ENCODE results near the gene AOPEP. TPM values are rescaled to one million over a fixed set of nuclear protein-coding genes. Genes with fewer than 3 reads are reported as not detected.
"Not testable (repeated sequence)": the region's sequence is repeated elsewhere in the genome, so short reads cannot be mapped to it uniquely, and the experiment has no call there.

AOPEP gene
- total RNA-seq, 1 donor from 2014 or later: 79.7 TPM

GRCh38 chr9:94960964-94961363, 234.5 kb downstream of the AOPEP start:
- DNase-seq (no peak), ATAC-seq (no peak)
- H3K27ac ChIP-seq: no peak overlapping the region
- intact Hi-C loops (cut with DNase I): no loop called here
- no peaks in the 10 kb centered on the region for H3K36me3 ChIP-seq
- H3K9me3 ChIP-seq: no peaks in the 10 kb centered on the region
- H3K4me3 ChIP-seq: no peak overlapping the region
- TF ChIP-seq CTCF (IDR thresholded peaks at IDR 0.05): no peak
- no peaks in the 10 kb centered on the region for H3K27me3 ChIP-seq
- no peaks in the 10 kb centered on the region for H3K4me1 ChIP-seq

GRCh38 chr9:94961870-94962269, 235.4 kb downstream of the AOPEP start:
- Histone ChIP-seq H3K4me3 (no peak overlapping the region), H3K27ac (no peak overlapping the region), H3K4me1 (no peaks in the 10 kb centered on the region), H3K36me3 (no peaks in the 10 kb centered on the region), H3K9me3 (no peaks in the 10 kb centered on the region), H3K27me3 (no peaks in the 10 kb centered on the region)
- intact Hi-C loops (cut with DNase I): no loop called here
- ATAC-seq: no peak
- no peak for DNase-seq
- no peak for TF ChIP-seq CTCF (IDR thresholded peaks at IDR 0.05)

GRCh38 chr9:94965631-94966030, 239.1 kb downstream of the AOPEP start:
- H3K9me3 ChIP-seq; intact Hi-C loops (cut with DNase I); H3K4me3 ChIP-seq; DNase-seq; ATAC-seq; H3K27ac ChIP-seq; H3K27me3 ChIP-seq; H3K4me1 ChIP-seq; H3K36me3 ChIP-seq: not testable (repeated sequence)

GRCh38 chr9:94966046-94966445, 239.5 kb downstream of the AOPEP start:
- DNase-seq; H3K36me3 ChIP-seq; intact Hi-C loops (cut with DNase I); H3K27me3 ChIP-seq; H3K9me3 ChIP-seq; ATAC-seq; H3K4me1 ChIP-seq; H3K4me3 ChIP-seq; H3K27ac ChIP-seq: not testable (repeated sequence)

GRCh38 chr9:94967482-94967881, 241.0 kb downstream of the AOPEP start:
- Histone ChIP-seq H3K9me3 (no peaks in the 10 kb centered on the region), H3K27me3 (no peaks in the 10 kb centered on the region), H3K4me3 (no peak overlapping the region), H3K36me3 (no peaks in the 10 kb centered on the region), H3K27ac (no peak overlapping the region), H3K4me1 (no peaks in the 10 kb centered on the region)
- ATAC-seq (no peak), DNase-seq (no peak)
- TF ChIP-seq CTCF (IDR thresholded peaks at IDR 0.05): no peak
- intact Hi-C loops (cut with DNase I): no loop called here

GRCh38 chr9:94971378-94972131, 245.1 kb downstream of the AOPEP start:
- intact Hi-C loops (cut with DNase I): no loop called here
- no peak overlapping the region for H3K4me3 ChIP-seq
- H3K27ac ChIP-seq: no peak overlapping the region
- H3K4me1 ChIP-seq: peaks cover 6% of the 10 kb centered on the region
- ATAC-seq: no peak
- no peaks in the 10 kb centered on the region for H3K9me3 ChIP-seq
- no peak for DNase-seq
- no peak for TF ChIP-seq CTCF (IDR thresholded peaks at IDR 0.05)
- no peaks in the 10 kb centered on the region for H3K36me3 ChIP-seq
- H3K27me3 ChIP-seq: no peaks in the 10 kb centered on the region

Data from upper lobe of right lung (tissue), 1 donor.